ENCODE results near the gene SLC16A3.

SLC16A3 gene

DNA sequence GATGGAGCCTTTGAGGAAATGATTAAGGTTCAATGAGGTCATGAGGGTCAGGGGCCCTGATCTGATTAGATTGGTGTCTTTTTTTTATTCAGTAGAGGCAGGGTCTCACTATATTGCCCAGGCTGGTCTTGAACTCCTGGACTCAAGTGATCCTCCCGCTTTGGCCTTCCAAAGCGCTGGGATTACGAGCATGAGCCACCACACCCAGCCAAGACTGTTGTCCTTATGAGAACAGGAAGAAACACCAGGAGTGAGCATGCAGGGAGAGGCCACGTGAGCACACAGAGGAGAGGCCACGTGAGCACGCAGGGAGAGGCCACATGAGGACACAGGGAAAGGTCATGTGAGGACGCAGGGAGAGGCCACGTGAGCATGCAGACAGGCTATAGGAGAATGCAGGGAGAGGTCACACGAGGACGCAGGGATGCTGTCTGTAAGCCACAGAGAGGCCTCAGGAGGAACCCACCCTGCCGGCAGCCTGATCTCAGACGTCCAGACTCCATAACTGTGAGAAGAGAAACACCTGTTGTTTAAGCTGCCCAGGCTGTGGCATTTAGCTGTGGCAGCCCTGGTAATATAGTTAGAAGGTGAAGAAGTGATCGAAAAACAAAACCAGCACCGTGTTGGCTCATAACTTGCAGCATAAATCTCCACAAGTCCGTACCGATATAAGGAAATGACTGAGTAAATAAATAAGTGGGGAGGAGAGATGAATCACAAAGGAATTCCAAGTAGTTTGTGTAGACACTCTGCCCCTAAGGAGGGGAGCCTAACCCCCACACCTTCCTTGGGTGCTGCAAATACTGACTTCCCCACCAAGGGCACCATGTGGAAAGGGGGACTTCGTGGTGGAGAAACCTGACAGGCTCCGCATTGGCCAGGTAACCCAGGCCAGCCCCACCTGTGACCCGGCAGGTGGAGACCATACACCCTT, 59.3 kb downstream of the SLC16A3 start:
- DNase-seq: peak; percentile 25

Measured in GOT3 (cell line).